HG02763 (cell line): ENCODE data around the gene KRT17.
"Not testable (repeated sequence)": the region's sequence is repeated elsewhere in the genome, so short reads cannot be mapped to it uniquely, and the experiment has no call there.

Source experiments
- ATAC-seq: cut with Tn5 transposase; IDR thresholded peaks from one replicate; pipeline ENCODE4 v1.9.1; 2021; ENCODE audit warnings: mild to moderate bottlenecking, moderate library complexity; ENCODE audit not compliant: unreplicated experiment

Gene KRT17

DNA sequence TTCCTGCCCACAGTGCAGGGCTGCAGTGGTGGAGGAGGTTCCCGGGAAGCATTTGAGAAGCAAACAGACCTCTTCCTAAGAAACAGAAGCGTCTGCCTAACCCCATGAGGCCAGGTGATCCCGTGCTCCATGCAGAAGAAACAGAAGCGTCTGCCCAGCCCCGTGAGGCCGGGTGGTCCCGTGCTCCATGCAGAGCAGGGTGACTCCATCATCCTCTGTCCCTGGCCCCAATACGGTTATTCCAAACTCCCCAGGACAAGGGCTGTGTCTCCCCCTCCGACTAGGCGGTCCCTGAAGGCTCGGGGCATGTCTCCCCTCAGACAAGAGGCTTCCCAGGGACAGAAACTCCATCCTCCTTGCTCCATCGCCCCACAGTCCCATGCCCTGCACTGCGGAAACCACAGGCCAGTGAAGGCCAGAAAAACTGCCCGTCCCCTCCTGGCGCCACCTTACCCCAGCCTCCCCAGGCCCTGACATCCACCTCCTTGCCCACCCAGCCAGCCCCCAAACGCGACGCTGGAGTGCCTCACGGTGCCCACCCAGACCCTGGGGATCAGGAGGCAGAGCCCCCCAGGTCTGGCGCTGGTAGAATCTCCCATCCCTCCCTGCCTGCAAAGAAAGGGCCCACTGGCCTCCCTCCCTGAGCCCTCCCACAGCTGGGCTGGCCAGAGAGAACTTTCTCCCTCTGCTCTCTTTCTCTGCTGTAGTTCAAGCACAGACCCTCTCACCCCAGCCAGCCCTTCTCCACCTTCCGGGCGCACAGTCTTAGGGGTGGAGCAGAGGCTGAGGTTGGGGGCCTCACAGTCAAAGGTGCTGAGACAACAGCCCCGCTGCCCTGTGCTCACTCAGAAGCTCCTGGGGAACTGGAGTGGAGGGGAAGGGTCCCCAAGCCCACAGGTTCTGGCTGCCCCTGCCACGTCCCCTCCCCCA, 30.6 kb upstream of the KRT17 start:
- no peak for ATAC-seq

DNA sequence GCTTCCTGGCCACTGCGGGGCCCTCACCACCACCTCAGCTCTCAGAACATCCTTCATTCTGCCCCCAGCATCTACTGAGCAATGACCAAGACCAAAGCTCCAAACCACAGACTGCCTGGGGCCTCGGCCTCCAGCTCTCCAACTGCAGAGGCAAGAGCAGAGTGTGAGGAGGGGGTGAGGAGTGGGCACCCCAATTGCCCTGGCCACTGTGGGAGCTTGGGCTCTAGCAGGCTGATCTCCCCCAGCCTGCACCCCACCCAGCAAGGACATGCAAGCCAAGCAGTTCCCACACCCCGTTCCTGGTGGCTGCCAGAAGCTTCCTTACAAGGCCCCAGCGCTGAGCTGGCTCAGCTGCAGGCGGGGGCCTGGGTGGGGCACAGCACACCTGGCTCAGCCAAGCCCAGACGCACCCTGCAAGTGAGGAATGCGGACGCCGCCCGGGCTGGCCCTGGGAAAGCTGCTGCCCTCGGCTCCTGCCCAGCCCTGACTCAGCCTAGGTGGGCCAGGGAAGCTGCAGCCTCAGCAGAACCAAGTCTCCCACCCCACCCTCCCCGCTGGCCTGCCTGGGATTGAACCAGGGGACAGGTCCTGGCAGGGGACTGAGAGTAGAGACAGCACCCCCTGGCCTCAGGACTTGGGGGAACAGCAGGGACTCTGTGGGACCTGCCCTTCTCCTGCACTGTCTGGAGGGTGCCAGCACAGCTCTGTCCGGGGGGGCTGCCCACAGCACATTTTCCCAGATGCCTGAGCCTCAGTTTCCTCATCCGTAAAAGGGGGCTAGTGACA, 29.7 kb upstream of the KRT17 start:
- no peak for ATAC-seq

DNA sequence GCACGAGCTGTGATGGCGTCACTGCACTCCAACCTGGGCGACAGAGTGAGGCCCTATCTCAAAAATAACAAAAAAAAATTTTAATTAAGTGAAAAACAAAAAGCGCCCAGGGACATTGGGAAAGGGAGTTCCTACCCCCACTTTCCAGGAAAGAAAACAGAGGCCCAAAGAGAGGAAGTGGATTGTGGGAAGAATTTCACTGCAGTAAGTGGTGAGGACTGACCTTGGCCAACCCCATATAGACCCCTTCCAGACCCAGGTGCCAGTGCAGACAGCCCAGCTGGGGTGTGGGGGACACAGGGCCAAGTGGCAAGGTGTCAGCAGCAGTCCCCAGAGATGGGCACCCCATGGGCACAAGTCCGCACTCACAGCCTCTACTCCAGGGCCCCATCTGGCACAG, 29.0 kb upstream of the KRT17 start:
- no peak for ATAC-seq

DNA sequence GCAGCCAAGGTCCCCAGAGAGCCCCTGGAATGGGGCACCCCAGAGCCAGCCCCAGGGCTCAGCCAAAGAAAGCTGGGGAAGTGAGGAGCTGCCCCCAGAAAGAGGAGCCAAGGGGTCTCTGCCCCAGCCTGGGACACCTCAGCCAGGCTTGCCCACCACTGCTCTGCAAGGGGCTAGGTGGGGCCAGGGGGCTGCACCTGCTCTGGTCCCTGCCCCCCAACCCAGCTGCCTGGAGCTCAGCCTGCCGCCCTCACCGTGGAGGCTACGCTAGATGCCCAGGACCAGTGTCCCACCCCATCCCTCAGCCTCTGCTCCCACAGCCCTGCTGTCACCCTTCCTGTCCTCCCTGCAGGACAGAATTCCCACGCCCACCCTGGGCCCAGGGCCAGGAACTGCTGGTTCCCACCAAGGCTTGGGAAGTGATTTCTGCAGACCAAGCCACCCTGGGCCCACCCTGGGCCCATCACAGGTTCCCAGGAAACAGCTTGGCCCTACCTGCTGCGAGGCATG, 28.1 kb upstream of the KRT17 start:
- no peak for ATAC-seq

DNA sequence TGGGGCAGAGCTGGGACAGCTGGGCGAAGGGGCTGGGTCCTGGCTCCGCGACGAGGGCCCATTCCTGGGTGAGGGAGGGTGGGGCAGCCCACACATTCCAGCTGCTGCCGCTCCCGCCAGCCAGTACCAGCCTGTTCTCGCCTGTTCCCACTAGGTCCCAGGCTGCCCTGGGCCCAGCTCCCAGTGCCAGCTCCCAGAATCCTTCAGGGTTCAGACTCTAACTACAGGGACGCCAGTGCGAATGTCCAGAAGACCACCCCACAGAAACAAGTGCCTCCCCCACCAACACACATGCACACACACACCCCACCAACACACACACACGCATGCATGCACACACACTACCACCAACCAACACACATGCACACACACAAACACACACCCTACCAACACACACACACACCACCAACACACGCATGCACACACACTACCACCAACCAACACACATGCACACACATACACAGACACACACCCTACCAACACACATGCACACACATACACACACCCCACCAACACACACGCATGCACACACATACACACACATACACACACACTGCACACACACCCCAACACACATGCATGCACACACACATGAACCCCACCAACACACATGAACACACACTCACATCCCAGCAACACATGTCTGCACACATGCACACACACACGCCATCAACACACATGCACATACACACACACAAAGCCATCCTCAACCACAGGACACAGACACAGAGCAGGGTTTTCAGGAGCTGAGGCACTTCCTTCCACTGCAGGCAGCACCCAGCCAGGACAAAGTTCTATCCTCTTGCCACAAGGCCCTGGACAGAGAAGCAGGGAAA, 27.5 kb upstream of the KRT17 start:
- no peak for ATAC-seq

DNA sequence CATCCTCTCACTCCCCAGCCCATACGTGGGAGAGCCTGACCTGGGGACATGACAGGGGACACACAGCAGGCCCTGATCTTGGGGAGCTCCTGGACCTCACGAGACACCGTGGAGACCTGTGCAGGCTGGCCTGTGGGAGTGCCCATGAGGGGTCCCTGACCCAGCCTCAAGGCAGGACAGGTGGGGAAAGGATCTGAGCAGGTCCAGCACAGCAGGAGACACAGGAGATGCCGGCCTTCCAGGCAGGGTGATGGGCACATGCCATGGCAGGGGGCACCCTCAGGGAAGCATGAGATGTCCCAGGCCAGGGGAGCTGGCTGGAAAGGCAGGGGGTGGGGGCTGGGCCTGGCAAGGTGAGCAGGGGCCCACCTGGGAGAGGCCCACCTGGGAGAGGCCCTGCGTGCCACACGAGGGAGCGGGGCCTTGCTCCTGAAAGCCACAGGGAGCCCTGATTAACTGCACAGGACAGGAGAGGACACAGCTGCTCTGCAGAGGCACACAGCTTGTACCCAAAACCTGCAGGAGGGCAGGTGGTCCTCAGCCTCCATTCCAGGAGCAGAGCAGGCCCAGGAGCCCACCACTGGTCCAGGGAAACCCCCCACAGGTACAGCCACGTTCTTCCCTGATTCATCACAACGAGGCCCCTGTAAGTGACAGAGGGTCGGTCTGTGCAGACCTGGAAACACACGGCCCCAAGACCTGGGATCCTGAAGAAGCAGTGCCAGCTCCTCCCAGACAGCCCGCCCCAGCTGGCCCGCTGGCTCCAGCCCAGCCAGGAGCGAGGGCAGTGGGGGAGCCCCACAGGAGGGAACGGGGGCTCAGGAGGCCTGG, 26.6 kb upstream of the KRT17 start:
- ATAC-seq = no peak

DNA sequence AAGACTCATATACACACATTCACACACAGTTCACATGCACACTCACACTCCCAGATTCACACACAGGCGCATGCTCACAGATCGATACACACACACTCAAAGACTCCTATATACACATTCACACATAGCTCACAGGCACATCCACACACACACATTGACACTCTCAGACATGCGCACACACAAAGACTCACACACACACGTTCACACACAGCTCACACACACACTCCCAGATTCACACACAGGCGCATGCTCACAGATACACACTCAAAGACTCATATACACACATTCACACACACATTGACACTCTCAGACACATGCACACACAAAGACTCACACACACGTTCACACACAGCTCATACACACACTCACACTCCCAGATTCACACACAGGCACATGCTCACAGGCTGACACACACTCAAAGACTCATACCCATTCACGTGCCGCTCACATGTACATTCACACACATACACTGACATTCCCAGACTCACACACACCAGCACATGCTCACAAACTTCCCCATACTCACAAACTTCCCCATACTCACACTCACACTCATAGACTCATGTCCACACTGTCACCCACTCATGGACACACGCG, 25.6 kb upstream of the KRT17 start:
- no peak for ATAC-seq

DNA sequence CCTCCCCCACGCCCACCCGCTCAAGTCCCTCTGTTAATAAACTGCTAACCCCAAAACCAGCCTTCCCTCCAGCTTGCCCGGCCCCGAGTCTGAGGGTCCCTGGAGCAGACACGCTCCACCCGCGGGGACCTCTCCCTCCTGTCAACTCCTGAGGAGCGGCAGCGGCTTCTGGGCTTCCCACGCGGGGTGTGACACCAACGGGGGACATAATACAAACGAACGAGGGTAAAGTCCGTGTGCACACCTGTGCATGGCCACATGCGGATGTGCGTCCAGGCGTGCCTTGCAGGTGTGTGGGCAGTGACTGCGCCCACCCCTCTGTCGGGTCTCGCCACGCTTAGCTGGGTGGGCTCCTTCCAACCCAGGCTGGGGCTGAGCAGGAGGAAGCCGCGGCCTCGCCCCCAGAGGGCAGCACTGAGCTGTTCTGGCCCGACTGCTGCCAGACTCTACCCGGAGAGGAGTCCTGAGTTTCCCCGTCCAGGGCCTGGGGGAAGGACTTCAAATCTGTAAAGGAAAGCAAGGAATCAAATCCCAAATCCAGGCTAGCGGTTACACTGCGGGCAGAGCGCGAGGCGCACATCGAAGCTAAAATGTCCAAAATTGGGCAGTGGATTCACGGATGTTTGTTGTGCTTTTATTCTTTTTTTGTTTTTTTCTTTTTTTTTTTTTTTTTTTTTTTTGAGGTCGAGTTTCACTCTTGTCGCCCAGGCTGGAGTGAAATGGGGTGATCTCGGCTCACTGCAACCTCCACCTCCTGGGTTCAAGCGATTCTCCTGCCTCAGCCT, 24.2 kb upstream of the KRT17 start:
- ATAC-seq = peak; percentile 57

DNA sequence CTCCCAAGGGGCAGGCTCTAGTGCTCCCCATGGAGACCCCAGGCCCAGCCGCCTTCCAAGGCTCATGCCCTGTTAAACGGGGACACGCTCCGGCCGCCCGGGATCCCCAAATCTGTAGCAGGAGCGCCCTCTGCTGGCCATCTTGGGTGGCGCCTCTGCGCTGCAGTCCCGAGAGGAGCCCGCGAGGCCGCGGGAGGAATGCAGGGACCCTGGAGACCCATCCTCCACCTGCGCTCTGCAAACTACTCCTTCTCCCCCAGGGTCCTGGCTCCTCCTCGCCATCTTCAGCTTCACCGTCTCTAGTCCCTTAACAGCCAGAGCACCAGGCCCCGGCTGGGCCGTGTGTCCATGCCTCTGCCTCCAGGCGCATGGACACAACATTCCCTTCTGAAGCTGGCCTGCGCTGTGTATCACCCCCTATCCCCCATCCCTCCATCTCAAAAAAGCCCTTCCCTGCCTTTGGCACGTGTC, 23.6 kb upstream of the KRT17 start:
- ATAC-seq = no peak

DNA sequence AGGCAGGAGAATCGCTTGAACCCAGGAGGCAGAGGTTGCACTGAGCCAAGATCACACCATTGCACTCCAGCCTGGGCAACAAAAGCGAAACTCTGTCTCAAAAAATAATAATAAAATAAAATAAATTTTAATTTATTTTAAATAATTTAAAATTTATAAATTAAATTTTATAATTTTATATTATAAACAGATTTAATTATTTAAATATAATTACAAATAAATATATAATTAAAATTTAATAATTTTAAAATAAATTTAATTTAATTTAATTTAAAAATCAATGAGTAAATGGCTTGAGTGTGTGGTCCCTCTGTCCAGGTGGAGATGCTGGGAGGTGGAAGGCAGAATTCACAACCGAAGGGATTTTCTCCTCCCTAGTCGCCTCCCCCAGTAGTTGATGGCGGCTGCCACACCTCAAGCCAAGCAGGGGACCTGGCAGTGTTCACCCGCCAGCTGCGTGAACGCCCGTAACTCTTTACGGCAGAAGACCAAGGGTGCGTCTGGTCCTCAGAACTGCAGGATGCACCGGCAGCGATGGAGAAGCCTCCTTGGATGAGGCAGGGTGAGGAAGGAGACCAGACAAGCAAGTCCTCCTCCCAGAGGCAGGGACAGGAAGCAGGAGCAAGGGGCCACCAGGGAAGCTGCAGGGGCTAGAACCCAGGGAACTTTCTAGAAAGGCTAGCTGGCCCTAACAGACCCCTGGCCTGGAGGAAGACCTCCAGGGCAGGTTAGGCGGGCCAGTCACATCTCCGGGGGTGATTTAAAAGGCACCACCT, 22.9 kb upstream of the KRT17 start:
- ATAC-seq = no peak

DNA sequence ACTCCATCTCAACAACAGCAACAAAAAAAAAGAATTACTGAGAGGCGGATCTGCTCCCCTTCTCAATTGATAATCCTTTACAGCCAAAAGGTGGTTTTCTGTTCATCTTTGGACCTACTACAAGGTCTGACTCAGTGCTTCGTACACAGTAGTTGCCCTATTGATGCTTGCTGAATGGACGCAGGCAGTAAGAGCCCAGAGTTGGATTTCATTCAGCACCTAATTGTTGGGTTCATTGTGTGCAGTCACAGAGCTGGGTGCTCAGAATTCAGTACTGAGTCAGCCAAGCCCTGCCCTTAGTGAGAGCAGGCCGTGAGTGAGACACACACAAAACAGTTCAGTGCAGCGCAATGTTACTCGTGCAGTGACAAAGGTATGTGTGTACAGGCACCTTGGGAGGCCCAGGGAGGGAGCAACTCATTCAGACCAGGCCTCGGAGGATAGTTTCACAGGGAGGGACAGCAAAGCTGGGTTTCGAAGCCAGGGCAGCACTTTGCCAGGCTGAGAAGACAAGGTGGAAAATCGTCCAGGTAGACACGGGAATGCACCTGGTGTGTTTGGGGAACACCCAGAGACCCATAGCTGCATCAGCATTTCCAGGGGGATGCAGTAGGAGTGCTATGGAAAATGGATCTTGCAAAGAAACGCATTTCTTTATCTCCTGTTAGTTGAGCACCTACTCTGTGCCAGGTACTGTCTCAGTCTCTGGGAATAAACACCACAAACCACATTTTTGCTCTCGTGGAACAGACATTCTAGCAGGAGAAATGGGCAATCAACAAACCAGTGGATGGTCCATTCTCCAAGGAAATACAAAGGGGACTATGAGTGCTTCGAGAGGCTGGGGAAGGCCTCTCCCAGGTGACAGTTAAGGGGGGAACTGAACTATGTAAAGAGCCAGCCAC, 18.1 kb upstream of the KRT17 start:
- ATAC-seq = no peak

DNA sequence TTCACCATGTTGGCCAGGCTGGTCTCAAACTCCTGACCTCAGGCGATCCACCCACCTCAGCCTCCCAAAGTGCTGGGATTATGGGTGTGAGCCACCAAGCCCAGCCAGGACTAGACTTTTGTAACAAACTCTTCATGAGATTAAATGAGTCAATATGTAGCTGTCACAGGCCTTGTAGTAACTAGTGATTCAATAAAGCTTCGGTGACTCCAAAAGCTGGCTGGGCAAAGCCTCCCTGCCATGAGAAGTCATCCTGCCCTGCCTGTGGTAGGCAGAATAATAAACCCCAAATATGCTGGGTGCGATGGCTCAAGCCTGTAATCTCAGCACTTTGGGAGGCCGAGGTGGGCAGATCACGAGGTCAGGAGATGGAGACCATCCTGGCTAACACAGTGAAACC, 16.2 kb upstream of the KRT17 start:
- not testable (repeated sequence) for ATAC-seq

DNA sequence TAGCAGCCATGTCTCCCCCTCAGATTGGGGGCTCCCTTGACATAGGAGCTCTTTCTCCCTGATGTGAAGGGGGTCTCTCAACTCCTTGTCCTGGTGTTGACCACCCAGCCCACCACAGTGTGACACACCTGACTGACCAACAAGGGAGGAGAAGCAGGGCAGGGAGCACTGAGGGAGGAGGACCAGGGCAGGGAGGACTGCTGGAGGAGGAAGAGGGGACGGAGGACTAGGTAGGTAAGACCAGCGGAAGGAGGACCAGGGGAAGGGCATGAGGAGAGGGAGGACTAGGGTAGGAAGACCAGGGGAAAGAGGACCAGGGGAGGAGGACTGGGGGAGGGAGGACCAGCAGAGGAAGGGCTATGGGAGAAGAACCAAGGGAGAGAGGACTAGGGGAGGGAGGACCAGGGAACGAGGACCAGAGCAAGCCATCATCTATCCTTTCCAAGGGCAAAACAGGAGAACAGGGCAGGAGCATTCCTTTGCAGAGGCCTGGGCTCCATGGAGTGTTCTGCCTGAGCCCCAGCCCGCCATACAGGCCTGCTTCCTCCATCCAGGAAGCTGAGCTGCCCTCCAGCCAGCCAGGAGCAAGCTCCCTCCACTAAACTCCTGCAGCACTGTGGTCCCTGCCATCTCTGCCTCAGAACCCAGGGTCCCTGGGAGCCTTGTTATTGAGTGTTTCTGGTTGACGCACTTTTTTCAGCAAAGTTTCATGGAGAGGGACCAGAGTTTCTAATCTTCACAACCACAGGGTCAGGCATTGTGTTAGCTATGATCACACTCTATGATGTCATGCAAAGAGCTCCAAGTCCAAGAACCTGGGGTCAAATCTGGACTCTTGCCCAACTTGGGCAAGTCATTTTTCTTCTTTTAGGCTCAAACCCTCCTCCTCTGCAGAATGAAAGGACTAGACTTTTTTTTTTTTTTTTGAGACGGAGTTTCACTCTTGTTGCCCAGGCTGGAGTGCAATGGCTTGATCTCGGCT, 15.4 kb upstream of the KRT17 start:
- ATAC-seq = no peak

DNA sequence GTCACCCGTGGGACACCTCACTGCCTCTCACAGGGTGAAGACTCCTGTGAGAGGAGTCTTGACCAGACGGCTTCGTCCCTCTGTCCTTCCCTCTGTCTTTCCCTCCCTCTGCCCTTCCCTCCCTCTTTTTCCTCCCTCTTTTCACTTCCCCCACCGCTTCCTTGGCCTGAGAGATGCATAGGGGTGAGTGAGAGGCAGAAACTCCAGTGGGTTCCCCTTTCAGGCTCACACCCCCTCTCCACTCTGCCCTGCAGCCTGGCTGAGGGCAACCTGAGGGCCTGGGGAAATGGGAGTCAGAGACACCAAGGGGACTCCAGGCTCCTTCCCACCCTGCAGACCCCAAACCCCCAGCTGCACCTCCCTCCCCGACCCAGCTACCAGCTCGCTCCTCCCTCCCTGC, 14.6 kb upstream of the KRT17 start:
- ATAC-seq = no peak

DNA sequence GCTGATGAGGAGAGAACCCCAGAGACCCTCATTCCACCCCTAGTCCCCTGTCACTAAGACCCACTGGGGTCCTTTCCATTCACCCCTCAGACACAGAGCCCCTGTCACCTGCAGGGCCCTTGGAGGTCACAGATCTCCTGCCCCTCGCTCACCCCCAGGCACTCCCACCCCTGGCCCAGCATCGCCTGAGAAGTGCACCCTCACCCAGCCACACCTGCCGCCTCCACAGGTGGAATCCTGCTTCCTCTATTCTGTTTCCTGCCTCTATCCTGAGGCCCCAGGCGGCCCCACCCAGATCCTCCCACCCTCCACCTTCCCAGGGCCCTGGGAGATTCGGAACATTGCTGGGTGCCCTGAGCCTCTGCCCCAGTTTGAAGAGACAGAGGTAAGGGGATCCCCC, 13.8 kb upstream of the KRT17 start:
- ATAC-seq = no peak

DNA sequence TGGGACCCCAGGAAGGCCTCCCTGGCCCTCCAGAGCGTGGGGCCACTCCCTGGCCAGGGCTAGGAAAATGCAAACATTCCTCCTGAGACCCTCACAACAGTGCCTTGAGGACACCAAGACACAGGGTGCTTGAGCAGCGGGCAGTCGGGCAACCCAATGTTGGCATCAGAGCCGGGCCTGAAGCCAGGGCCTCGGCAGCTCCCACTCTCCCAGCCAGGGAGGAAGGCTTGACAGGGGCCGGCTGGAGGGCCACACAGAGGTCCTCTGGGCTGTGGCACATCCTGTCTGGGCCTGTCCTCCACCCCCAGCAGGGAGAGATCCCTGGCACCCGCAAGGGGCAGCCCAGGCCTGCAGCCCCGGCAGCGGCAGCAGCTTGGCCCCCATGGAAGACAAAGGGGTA, 12.3 kb upstream of the KRT17 start:
- ATAC-seq = no peak
